NAMALWA (cell line): ENCODE measurements around the gene CREB5.

Source experiments
- DNase-seq: peaks from one replicate; pipeline ENCODE4 v3.0.0-alpha.2; 2015; ENCODE audit warnings: low spot score

CREB5 gene

DNA sequence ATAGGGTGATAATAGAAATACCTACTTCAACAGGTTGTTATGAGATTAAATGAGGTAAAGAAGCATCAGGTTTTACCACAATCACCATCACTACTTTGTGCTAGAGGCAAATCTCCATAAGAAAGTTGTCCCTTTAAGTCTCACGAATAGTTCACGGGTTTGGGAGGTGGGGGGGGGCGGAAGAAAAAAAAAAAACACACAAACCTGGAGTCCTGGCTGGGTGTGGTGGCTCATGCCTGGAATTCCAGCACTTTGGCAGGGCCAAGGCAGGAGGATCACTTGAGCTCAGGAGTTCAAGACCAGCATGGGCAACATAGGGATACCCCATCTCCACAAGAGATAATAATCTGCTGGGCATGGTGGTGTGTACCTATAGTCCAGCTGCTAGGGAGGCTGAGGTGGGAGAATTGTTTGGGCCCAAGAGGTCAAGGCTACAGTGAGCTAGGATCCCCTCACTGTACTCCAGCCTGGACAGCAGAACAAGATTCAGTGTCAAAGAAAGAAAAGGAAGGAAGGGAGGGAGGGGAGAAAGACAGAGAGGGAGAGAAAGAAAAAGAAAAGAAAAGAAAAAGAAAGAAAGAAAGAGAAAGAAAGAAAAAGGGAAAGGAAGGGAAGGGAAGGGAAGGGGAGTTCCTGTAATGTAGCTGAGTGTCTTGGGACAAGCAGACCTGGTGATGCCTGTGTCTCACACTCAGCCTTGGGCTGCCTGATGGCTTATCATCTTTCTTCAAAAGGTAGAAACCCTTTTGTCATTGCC is 231.4 kb downstream of the CREB5 start:
- no peak for DNase-seq

DNA sequence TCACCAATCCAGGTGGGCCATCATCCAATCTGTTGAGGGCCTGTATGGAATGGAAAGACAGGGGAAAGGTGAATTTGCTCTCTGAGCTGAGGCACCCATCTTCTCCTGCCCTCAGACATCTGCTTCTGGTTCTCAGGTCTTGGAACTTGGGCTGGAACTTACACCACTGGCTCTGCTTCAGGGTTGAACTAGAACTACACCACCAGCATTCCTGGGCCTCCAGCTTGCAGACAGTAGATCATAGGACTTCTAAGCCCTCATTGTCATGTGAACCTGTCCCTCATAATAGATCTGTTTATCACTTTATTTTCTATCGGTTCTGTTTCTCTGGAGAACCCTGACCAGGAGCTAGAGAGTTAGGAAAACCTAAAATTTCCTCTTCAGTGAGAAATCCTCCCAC is 233.5 kb downstream of the CREB5 start:
- DNase-seq: no peak

DNA sequence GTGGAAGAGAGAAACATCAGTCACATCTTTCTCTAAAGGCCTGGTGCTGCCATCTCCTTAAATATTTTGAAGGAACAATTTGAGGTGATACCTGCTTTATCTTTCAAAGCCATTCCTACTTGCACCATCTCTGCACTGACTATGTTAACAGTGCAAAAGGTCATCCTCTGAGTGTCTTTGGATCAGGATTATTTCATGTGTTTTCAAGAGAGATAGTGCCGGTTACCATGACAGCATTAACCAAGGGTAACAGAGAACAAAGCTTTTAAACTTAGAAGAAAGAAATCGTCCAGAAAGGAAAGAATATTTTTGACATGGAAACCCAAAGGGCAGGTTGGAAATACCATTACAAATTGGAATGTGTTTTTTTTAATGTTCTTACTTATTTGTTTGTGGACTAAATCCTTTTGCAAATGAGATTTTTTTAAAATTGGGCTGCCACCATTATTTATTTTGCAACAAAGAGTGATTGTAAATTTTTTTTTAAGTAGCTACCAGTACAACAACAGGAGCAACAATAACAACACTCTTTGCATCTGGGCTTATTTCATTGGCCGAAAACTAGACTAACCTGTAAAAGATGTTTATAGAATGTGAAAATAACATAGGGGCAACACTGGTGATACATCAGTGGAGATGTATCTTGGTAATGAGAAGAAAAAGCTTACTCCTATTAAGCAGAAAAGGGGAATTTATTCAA is 234.2 kb downstream of the CREB5 start:
- no peak for DNase-seq

GRCh38 chr7:28647076-28647421 is 234.7 kb downstream of the CREB5 start:
- DNase-seq: no peak

- no peak for DNase-seq
Measured at GRCh38 chr7:28649189-28649588, 236.9 kb downstream of the CREB5 start.

DNA sequence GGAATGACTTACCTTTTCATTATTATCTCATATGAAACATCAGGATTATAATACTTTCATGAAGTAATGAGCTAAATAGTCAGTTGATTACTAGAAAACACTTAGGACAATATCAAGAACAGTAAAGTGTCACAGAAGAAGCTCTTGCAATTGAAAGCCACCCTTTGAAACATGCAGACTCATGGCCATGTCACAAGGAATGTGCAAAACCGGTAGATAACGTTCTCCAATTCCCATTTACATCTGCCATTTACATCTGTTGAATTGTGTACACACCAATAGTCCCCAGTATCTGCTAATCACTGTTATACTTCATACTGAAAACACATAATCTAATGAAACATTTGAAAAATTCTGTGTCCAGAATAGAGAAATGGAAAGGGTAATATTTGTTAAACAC is 237.5 kb downstream of the CREB5 start:
- no peak for DNase-seq

GRCh38 chr7:28654110-28654509 is 241.8 kb downstream of the CREB5 start:
- DNase-seq: no peak

- no peak for DNase-seq
Measured at GRCh38 chr7:28656529-28656928, 244.2 kb downstream of the CREB5 start.

DNA sequence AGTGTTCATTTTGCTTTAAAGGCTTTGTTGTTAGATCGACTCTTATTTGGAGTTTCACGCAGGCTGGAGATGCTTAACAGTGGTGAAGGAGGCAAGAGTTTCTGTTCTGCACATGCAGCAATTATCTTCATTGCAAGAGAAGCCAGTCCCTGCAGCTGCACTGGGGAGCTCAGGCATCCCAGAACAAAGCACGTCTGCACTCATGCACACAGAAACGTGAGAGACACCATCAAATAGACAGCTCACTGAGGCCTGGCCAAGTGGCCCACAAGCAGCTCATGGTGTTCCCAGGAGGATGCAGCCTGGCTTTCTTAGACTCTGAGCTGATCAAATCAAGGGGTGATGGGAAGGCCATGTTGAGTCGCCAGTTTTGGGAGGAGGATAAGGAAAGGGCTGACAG is 246.1 kb downstream of the CREB5 start:
- no peak for DNase-seq

DNA sequence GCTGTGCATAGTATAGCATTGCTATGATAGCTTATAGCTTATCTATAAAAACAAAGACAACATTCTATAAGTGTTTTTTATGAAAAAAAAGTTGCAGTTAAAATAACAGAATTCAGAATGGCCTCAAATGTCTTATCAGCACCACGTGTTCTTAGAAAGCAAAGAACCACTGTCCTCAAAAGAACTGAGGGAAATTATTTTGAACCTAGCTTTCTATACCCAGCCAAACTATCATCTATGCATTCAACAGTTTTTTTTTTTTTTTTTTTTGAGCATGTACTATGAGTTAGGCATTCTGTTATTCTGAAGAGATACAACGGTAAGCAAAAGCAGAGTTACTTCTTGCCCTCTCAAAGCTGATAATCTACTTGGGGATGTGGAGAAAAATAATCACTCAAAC is 247.8 kb downstream of the CREB5 start:
- DNase-seq: no peak

- DNase-seq: no peak
Measured at GRCh38 chr7:28661826-28662595, 249.7 kb downstream of the CREB5 start.

- DNase-seq: no peak
Measured at GRCh38 chr7:28666154-28666553, 253.8 kb downstream of the CREB5 start.

DNA sequence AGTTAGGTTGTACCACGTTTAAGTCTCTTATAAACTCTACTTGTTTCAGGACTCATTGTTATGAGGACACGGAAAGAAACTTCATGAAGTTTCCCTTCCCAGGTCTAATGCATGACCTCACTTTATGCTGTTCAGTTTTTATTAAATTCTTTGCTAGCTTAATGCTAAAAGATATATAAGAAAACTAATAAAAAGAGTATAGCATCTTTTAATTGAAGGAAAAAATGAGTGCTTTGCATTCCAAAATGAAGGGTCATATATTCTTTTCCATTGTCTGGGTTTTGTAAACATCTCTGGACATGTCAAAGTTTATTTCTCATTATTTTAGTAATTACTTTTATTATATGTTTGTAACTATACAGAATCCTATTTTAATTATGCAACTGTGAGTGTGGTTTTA is 255.8 kb downstream of the CREB5 start:
- DNase-seq: no peak

DNA sequence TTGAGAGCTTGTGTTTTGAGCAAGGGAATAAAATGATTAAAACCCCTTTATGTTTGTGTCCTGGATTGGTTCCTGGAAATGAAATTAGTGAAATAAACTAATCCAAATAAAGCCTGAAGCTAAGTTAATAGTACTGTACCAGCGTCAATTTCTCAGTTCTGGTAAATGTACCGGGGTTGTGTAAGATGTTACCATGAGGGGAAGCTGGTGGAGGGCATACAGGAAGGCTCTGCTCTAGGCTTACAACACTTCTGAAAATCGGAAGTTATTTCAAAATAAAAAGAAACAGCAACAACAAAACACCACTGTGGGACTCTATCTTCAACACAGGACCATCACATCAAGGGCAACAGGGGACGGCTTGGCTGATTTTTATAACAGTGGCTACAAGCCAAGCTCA is 257.0 kb downstream of the CREB5 start:
- no peak for DNase-seq

DNA sequence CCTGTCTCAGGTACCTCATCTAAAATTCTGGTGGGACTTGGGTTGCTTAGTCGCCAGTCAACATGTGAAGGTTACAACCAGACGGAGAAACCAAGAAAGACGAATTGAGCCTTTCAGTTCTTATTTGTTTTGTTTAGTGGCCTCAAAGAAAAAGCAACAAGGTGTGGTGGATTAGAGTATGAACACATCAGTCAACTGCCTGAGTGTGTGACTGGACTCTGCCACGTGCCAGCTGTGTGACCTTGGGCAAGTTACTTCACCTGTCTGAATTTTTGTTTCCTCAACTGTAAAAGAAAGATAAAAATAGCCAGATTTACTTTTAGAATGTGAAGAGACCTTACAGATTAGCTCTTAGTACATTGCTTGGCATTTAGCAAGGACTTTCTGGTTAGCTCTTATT is 259.2 kb downstream of the CREB5 start:
- no peak for DNase-seq

- DNase-seq: no peak
Measured at GRCh38 chr7:28672397-28672797, 260.1 kb downstream of the CREB5 start.

DNA sequence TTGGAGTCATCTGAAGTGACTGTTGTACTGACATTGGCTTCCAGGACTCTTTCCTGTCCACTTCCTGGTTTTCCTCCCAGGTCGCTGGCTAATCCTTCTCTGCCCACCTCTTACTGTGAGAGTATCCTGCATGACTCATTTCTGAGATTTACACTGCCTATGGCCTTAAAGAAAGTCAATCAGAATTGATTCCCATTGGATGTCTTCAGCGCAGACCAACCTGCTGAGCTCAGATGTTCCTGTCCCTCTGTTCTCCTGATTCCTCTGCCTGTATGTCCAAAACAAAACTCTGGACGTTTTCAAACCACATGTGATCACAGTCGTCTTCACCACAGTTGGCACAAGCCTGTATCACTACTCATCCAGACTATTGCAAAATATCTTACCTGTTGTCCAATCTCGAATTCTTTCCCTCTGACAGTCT is 262.1 kb downstream of the CREB5 start:
- no peak for DNase-seq

DNA sequence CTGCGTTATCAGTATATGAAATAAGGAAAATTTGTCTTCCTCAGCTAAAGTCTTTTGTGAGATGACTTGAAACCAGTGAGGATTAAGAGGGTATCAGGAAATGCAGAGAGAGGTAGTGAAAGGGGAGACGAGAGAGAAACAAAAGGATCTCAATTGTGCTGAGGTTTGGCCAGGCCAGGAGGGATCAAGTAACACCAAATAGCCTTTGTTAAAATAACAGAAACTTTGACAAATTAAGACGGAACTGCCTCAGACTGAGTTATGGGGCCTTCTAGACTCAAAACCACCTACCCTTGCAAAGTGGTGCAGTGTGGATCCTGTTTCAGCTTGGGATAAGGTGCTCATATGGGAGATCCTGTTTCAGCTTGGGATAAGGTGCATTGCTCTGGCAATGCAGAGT is 263.1 kb downstream of the CREB5 start:
- DNase-seq: no peak

DNA sequence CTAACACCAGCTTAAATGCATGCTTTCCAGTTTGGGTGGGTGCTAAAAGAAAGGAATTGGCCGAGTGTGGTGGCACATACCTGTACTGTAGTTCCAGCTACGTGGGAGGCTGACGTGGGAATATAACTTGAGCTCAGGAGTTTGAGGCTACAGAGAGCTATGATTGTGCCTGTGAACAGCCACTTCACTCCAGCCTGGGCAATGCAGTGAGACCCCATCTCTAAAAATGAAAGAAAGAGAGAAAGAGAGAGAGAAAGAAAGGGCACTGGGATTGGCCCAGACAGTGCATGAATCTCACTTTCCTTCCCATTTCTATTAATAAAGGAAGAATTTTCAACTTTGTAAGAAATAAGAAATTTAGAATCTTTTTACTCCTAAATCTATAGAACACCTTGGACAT is 265.4 kb downstream of the CREB5 start:
- DNase-seq: no peak

DNA sequence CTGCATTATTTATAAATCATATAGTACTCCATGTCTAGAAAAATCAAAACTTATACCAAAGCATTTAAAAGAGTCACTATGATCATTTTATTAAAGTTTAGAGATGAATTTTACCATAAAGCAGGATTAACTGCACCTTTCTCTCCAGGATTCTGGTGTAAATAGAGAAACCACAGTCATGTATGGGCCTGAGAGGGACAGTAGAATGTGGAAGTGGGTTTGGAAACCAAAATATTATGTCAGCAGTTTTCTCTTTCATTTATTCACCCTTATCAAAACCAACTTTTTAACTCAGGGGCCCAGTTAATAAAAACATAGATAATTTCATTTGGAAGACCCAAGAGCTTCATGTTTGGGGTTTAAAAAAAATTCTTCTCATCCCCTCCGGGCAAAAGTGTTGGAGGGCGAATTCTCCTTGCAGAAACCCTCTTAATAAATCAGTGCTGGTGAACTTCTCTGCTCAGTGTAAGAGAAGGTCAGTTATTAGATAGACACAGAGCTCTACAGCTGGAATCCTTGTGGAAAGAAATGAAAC is 266.2 kb downstream of the CREB5 start:
- DNase-seq: no peak

DNA sequence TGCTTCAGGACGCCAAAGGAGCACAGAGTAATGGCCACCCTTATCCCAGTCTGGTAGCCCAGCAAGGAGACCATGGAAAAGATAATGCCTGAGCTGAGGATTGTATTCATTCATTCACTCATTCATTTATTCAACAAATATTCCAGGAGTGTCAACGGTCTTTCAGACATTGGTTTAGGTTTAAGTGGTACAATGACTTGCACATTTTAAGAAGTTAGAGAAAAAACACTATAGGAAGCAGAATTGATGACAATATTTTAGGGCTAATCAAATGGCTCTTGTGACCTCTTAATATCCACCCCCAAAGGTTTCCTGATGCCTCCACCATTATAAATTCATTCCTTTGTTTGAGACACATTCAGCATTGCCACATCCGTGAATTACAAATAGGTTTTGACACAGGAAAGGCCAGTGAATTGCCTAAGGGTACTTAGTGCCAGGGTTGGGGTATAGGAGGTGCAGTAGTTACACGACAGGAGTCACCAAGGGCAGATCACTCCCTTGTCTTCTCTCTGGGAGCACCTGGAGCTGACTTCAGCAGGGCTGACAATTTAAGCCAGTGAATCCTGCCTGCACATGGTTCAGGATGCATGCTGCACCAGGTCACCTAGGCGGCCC is 269.5 kb downstream of the CREB5 start:
- DNase-seq: no peak

- no peak for DNase-seq
Measured at GRCh38 chr7:28682801-28683200, 270.5 kb downstream of the CREB5 start.
